Stimulated activated memory B cell treated with anti-CD40 and anti-IgM and Interleukin-4, amounts not matched to agents 10 μg/mL and 1 μg/mL and 100 μg/mL, for 72 hours (primary cell): ENCODE results near the gene TPGS2.
A peak's percentile ranks its signal among the peaks of the same experiment; 100 is the strongest.
"Not testable (repeated sequence)": the region's sequence is repeated elsewhere in the genome, so short reads cannot be mapped to it uniquely, and the experiment has no call there.

ENCODE experiments used
- ATAC-seq: fragments of 150-1000 bp; cut with Tn5 transposase; 2 replicates; pipeline ENCODE4 v1.10.0; 2021
- H3K27ac Mint-ChIP-seq: one replicate; pipeline ENCODE4 v1.8.0; 2022; ENCODE audit warnings: mild to moderate bottlenecking, mixed read lengths
- H3K27me3 Mint-ChIP-seq: one replicate; pipeline ENCODE4 v1.8.0; 2022; ENCODE audit warnings: mixed read lengths
- H3K36me3 Mint-ChIP-seq: one replicate; pipeline ENCODE4 v1.8.0; 2022; ENCODE audit warnings: mixed read lengths
- H3K4me1 Mint-ChIP-seq: one replicate; pipeline ENCODE4 v1.8.0; 2022; ENCODE audit warnings: mixed read lengths
- H3K4me3 Mint-ChIP-seq: one replicate; pipeline ENCODE4 v1.8.0; 2022; ENCODE audit warnings: mild to moderate bottlenecking, moderate library complexity, mixed read lengths
- H3K9me3 Mint-ChIP-seq: one replicate; pipeline ENCODE4 v1.8.0; 2022; ENCODE audit warnings: mixed read lengths

The TPGS2 gene

DNA sequence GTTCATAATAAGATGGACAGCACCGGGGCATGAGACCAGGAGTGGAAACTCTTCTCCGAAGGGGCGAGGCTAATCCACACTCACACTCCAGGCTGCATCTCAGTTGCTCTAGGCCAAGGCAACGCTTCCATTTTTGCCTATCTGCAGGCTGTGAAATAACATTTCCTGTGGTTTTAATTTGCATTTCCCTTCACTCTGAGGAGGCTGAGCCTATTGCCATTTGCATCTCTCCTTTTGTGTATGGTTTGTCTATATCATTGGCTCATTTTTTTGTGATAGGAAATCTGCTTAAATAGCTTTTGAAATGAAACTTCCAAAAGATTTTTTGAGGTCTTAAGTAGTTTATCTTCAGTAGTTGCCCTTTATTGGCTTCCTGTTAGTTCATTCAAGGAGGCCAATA, 57.6 kb downstream of the TPGS2 start:
- ATAC-seq, result no peak
- Mint-ChIP-seq H3K27ac (no peak overlapping the region), H3K36me3 (no peaks in the 10 kb centered on the region), H3K4me1 (peaks cover 10% of the 10 kb centered on the region), H3K27me3 (peaks cover 9% of the 10 kb centered on the region), H3K4me3 (no peak overlapping the region), H3K9me3 (no peaks in the 10 kb centered on the region)

DNA sequence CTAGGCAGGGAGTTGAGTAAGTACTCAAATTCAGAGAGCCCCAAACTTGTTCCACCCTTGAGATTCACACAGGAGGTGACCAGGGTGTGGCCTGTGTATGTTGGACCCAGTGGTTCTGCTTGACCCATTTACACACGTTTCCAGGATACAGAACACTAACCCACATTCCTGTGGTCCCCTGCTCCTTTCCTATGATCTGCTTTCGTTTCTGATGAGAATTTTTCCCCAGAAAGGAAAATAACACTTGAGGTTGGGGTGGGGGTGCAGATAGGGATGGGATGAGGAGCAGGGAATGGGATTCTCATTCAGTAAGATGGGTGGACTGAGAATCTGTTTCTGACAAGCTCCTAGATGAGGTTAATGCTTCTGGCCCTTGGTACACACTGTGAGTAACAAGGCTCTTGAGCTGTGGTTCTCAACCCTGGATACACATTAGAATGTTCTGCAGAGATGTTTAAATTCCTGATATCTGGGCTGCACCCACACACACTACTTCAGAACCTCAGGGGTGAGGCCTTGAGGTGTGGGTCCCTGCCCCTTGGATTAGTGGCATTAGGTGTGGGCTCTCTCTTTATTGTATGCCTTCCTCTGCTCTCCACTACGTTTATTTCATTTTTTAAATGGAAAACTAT, 58.4 kb downstream of the TPGS2 start:
- no peak for ATAC-seq
- Mint-ChIP-seq H3K9me3 (no peaks in the 10 kb centered on the region), H3K27ac (no peak overlapping the region), H3K4me1 (peaks cover 10% of the 10 kb centered on the region), H3K36me3 (no peaks in the 10 kb centered on the region), H3K4me3 (no peak overlapping the region), H3K27me3 (peaks cover 9% of the 10 kb centered on the region)

DNA sequence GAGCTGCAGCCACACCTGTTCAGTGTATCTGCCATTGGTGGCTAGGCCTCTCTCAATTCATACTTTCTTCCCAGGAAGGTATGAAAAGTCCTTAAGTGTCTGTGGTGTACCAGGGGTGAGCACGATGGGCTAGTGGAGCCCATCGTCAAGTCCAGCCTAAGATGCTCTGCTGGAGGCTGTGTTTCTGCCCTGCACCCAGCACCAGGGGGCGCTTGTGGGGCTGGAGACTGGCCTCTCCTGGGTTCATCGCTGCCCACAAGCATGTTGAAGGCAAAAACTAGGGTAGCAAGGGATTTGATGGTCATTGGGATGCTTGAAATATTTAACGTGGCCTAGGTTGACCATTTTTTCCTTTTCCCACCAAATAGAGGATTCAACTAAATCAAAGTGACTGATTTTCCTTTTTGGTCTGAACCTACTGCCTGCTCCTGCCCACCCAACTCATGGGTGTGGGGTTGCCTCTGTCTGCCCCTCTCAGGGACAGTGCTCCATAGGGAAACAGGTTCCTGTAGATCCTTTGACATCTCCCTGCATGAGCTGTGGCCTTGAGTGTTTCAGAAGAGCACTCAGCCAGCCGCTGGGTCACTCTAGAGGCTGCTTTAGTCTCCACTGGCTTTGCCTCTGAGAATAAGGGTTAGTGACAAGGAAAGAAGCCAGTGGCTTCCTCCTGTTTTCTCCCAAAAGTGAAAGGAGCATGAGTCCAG, 59.0 kb downstream of the TPGS2 start:
- H3K9me3 Mint-ChIP-seq, result no peaks in the 10 kb centered on the region
- peaks cover 10% of the 10 kb centered on the region for H3K4me1 Mint-ChIP-seq
- ATAC-seq, result no peak
- peaks cover 9% of the 10 kb centered on the region for H3K27me3 Mint-ChIP-seq
- no peak overlapping the region for H3K27ac Mint-ChIP-seq
- H3K36me3 Mint-ChIP-seq, result no peaks in the 10 kb centered on the region
- H3K4me3 Mint-ChIP-seq, result no peak overlapping the region

DNA sequence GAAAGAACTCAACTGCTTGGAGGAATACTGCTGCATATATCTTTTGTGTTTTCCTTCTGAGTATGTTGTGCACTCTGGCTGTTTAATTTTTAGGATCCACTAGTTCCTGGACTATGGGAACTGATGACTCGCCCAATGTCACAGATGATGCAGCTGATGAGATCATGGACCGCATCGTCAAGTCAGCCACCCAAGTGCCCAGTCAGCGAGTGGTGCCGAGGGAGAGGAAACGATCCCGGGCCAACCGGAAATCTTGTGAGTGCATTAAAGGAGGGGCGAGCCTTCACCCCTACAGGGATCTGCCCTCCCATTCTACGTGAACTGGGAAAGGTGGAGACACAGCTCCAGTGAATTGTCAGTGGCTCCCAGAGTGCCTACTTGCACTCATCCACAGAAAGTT, 59.6 kb downstream of the TPGS2 start:
- H3K27me3 Mint-ChIP-seq, result peaks cover 9% of the 10 kb centered on the region
- H3K4me1 Mint-ChIP-seq, result peaks cover 10% of the 10 kb centered on the region
- H3K27ac Mint-ChIP-seq, result no peak overlapping the region
- H3K9me3 Mint-ChIP-seq, result no peaks in the 10 kb centered on the region
- no peak for ATAC-seq
- H3K36me3 Mint-ChIP-seq, result no peaks in the 10 kb centered on the region
- no peak overlapping the region for H3K4me3 Mint-ChIP-seq

DNA sequence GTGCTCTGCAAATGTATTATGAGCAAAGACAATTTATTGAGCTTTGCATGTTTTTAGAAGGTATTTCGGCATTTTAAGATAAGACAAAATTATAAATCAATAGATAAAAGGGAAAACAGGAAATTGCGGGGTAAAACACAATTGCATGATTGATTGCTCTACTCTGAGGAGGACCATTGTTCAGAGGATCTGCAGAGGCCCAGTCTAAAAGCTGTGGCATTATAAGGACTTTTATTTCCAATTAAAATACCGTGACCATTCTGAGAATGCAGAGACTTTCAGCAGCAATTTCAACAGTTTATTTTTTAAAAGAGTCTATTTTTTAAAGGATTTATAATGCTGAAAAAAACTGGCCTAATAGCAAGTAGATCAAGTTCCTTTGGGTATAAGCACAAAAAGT, 62.0 kb downstream of the TPGS2 start:
- ATAC-seq, result no peak
- Mint-ChIP-seq H3K36me3 (no peaks in the 10 kb centered on the region), H3K27me3 (peaks cover 10% of the 10 kb centered on the region), H3K27ac (no peak overlapping the region), H3K9me3 (no peaks in the 10 kb centered on the region), H3K4me1 (peaks cover 10% of the 10 kb centered on the region), H3K4me3 (no peak overlapping the region)

DNA sequence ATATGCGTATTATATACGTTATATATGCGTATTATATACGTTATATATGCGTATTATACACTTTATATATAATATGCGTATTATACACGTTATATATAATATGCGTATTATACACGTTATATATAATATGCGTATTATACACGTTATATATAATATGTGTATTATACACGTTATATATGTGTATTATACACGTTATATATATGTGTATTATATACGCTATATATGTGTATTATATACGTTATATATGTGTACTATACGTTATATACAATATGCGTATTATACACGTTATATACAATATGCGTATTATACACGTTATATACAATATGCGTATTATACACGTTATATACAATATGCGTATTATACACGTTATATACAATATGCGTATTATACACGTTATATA, 65.8 kb downstream of the TPGS2 start:
- H3K27me3 Mint-ChIP-seq, result peaks cover 15% of the 10 kb centered on the region
- not testable (repeated sequence) for H3K27ac Mint-ChIP-seq, H3K4me1 Mint-ChIP-seq, H3K9me3 Mint-ChIP-seq, ATAC-seq, H3K4me3 Mint-ChIP-seq, H3K36me3 Mint-ChIP-seq

DNA sequence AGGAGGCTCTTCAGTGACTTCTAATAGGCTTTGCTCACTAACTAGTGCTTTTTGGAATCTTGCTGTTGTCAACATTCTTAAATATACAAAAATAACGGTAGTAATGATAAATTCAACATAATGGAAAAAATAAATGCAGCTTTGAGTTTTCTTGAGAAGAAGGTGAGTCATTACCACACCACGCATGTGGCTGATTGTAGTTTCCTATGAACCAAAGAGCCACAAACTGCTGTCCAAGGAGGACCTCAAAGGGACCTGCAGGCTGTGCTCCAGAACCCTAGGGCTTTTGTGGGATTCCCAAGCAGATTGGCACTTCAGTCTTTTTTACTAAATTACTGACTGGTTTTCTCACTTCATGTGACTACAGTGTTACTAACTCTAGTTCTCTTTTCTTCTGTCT, 66.7 kb downstream of the TPGS2 start:
- no peak for ATAC-seq
- H3K9me3 Mint-ChIP-seq, result no peaks in the 10 kb centered on the region
- no peaks in the 10 kb centered on the region for H3K36me3 Mint-ChIP-seq
- no peaks in the 10 kb centered on the region for H3K4me1 Mint-ChIP-seq
- no peak overlapping the region for H3K4me3 Mint-ChIP-seq
- no peak overlapping the region for H3K27ac Mint-ChIP-seq
- peaks cover 15% of the 10 kb centered on the region for H3K27me3 Mint-ChIP-seq

DNA sequence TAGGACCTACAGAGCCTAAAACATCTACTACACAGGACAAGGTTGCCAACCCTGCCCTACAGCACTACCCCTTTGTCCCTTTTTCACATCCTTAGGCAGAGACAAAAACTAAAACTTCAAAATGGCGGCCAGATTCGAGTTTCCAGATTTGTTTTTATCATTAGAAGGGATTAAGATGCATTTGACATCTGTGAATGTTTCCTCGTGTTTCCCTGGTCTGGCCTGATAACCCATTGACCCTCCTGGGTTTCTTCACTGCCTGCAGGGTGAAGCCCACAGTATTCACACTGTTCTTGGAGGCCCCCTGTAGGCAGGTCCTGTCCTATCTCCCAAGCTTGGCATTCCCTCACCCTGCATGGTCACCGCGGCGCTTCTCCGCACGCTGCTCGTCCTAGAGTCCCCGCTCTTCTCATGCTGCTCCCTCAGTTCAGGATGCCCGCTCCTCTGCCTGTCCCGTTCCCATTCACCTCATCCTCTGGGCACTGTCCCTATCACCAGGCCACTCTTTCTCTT, 67.6 kb downstream of the TPGS2 start:
- Mint-ChIP-seq H3K27ac (no peak overlapping the region), H3K4me3 (no peak overlapping the region), H3K9me3 (no peaks in the 10 kb centered on the region), H3K4me1 (no peaks in the 10 kb centered on the region), H3K27me3 (peaks cover 15% of the 10 kb centered on the region), H3K36me3 (no peaks in the 10 kb centered on the region)
- ATAC-seq, result no peak

DNA sequence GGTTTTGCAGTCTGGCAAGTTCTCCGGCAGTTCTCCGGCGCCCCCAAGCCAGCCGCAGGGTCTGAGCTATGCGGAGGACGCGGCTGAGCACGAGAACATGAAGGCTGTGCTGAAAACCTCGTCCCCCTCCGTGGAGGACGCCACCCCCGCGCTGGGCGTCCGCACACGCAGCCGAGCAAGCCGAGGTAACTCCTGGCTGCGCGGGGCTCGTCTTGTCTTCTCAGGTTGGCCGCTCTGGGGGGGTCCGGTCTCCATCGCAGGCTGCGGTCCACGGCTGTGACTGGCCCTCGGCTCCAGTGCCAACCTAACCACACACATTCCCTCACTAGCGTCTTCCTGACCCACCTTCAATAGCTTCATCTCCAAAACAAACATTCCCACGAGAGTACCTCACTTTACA, 68.2 kb downstream of the TPGS2 start:
- no peaks in the 10 kb centered on the region for H3K9me3 Mint-ChIP-seq
- H3K27me3 Mint-ChIP-seq, result peaks cover 15% of the 10 kb centered on the region
- no peak overlapping the region for H3K27ac Mint-ChIP-seq
- H3K36me3 Mint-ChIP-seq, result no peaks in the 10 kb centered on the region
- no peak overlapping the region for H3K4me3 Mint-ChIP-seq
- H3K4me1 Mint-ChIP-seq, result no peaks in the 10 kb centered on the region
- peak; percentile 14 for ATAC-seq

DNA sequence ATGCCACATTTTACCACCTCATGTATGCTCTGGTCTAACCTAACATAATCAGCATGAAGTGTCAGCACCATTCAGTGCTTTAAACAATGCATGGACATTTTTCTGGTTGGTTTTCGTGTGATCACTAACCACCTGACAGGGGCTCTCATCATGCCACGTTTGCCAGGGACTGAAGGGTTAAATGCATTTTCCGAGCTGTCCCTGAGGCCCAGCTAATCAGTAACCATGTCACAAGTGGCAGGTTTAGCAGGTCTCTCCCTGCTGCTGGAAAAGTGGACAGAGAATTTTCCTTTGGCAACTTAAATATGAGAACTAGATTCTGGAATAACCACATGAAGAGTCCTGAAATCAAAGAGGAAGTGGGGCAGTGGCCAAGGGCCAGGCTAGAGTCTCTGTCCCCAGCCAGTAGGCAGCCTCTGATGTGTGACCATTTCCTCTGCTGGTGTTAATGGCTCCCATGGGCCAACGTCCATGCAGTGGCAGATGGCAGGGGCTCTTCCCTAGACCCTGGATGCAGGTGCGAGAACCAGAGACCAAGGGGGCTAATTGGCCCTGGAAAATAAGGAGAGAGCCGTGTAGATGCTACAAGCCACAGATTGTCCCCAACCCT, 69.5 kb downstream of the TPGS2 start:
- Mint-ChIP-seq H3K36me3 (no peaks in the 10 kb centered on the region), H3K27me3 (peaks cover 15% of the 10 kb centered on the region), H3K4me1 (no peaks in the 10 kb centered on the region), H3K9me3 (no peaks in the 10 kb centered on the region), H3K27ac (no peak overlapping the region), H3K4me3 (no peak overlapping the region)
- ATAC-seq, result no peak

DNA sequence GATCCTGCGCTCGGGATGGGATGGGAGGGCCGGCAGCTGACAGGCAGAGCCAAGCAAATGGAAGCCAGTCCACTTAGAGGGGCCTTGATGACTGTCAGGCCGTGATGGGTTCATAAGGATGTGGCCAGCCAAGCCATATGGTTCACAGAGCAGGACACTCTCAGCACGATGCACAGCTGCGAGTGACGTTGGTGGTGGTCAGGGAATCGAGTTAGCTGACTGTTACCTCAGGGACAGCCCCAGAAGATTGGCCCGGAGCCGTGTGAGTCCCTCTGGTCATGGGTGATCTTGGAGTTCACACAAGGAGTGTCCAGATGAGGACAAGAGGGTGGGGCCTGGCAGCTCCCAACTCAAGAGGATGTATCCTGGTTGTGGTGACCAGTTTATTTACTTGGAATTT, 70.2 kb downstream of the TPGS2 start:
- no peaks in the 10 kb centered on the region for H3K36me3 Mint-ChIP-seq
- H3K4me1 Mint-ChIP-seq, result no peaks in the 10 kb centered on the region
- H3K27me3 Mint-ChIP-seq, result peaks cover 15% of the 10 kb centered on the region
- H3K27ac Mint-ChIP-seq, result no peak overlapping the region
- ATAC-seq, result no peak
- no peak overlapping the region for H3K4me3 Mint-ChIP-seq
- H3K9me3 Mint-ChIP-seq, result no peaks in the 10 kb centered on the region

DNA sequence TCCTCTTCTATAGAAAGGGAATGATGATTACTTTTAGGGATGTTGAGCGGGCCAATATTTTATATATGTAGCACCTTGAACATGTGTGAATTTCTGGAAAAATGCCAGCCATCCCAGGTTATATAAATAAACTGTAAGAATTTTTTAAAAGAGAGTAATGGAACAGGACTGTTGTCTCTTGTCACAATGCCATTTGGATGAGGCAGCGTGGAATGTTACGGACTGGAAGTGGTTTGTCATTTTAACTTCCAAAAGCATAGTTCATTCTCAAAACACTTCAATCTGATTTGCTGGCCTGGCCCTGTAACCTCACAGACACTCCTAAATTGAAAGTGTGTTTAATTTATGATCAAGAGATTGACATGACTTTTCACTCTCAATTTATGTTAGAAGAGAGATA, 70.8 kb downstream of the TPGS2 start:
- no peak for ATAC-seq
- Mint-ChIP-seq H3K27me3 (peaks cover 15% of the 10 kb centered on the region), H3K36me3 (no peaks in the 10 kb centered on the region), H3K27ac (no peak overlapping the region), H3K9me3 (no peaks in the 10 kb centered on the region), H3K4me3 (no peak overlapping the region), H3K4me1 (no peaks in the 10 kb centered on the region)

DNA sequence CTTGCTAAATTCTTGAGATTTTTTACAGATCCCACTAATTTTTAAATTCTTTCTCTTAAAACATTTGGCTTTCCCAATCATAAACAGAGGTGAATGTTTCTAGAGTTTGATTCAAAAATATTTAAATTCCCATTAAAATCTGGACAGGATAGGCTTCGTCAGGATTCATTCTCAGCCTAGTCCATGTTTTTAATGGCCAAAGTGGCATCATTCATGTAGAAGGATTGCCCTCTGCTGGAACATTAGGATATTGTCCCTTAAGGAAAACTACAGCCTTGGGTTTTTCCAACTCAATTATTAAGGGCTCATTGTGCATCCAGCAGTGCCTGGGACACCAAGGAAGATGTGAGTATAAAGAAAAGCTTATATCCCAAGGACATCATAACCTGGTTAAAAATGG, 71.7 kb downstream of the TPGS2 start:
- no peak for ATAC-seq
- peaks cover 15% of the 10 kb centered on the region for H3K27me3 Mint-ChIP-seq
- H3K4me3 Mint-ChIP-seq, result no peak overlapping the region
- no peaks in the 10 kb centered on the region for H3K9me3 Mint-ChIP-seq
- no peaks in the 10 kb centered on the region for H3K4me1 Mint-ChIP-seq
- no peaks in the 10 kb centered on the region for H3K36me3 Mint-ChIP-seq
- H3K27ac Mint-ChIP-seq, result no peak overlapping the region

DNA sequence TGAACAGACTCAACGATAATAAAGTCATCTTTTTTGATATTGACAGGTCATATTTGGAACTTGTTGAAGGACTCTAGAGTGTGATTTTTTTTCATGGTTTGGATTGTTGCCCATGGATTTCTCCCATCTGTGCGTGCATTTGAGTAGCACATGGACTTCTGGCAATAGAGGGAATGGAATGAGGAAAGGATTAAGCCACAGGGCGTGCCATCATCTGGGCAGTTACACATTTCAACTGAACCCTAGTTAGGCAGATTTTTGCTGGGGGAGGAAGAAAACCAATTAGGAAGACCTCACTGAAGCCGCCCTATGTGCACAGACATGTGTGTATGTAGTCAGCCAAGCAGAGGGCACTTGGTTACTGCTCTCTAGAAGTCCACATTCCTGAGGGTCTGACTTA, 72.6 kb downstream of the TPGS2 start:
- no peaks in the 10 kb centered on the region for H3K4me1 Mint-ChIP-seq
- no peak for ATAC-seq
- no peak overlapping the region for H3K4me3 Mint-ChIP-seq
- H3K9me3 Mint-ChIP-seq, result no peaks in the 10 kb centered on the region
- H3K27ac Mint-ChIP-seq, result no peak overlapping the region
- no peaks in the 10 kb centered on the region for H3K36me3 Mint-ChIP-seq
- H3K27me3 Mint-ChIP-seq, result peaks cover 8% of the 10 kb centered on the region

DNA sequence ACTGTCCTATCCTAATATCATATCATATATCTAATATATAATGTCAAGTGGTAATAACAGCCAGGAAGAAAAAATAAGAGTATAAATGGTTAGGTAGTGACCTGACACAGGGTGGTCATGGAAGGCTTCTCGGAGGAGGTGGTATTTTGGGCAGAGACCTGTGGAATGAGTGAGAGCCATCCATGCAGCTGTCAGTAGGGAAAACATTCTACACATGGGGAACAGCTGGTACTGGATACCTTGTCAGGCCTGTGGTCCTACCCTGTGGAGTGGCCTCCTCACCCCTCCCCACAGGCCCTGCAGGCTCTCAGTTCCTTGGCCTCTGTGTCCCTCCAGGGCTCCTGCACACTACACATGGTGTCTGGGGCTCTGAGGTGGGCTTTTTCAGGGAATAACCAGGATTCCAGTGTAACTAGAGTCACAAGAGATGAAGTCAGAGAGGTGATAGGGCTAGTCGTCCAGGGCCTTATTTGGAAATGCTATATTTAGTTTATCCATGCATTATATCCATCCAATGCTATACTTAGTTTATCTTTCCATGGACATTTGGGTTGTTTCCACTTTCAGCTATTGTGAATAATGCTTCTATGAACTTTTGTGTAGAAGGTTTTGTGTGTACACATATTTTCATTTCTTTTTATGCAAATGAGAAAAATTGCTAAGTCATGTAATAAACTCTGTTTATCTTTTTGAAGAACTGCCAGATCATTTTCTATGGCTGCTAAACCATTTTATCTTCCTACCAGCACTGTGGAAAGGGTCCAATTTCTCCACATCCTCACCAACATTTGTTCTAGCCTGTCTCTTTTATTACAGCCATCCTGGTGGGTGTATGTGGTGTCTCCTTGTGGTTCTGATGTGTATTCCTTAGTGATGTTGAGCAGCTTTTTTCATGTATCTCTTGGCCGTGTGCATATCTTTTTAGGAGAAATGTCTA, 75.6 kb downstream of the TPGS2 start:
- no peaks in the 10 kb centered on the region for H3K4me1 Mint-ChIP-seq
- peaks cover 2% of the 10 kb centered on the region for H3K9me3 Mint-ChIP-seq
- ATAC-seq, result no peak
- no peak overlapping the region for H3K27ac Mint-ChIP-seq
- H3K36me3 Mint-ChIP-seq, result no peaks in the 10 kb centered on the region
- H3K27me3 Mint-ChIP-seq, result no peaks in the 10 kb centered on the region
- H3K4me3 Mint-ChIP-seq, result no peak overlapping the region
